Choroid plexus epithelial cell (primary cell): Measurements from ENCODE around the gene ATG10.
"Not testable (repeated sequence)": the region's sequence is repeated elsewhere in the genome, so short reads cannot be mapped to it uniquely, and the experiment has no call there.

Source experiments
- DNase-seq: peaks from one replicate; pipeline ENCODE4 v3.0.0-alpha.2; 2010; ENCODE audit warnings: low read depth
- H3K4me3 ChIP-seq: 2 replicates; pipeline ENCODE4 v1.5.1; 2011; ENCODE audit warnings: low read depth, mild to moderate bottlenecking, control low read depth, low read length, moderate library complexity
- TF ChIP-seq, protein P1 (sequence below): conservative IDR thresholded peaks from 2 replicates; pipeline ENCODE4 v1.5.1; 2011; ENCODE audit warnings: low read depth, mild to moderate bottlenecking, control low read depth, inconsistent platforms, low read length, moderate library complexity

The ATG10 gene

DNA sequence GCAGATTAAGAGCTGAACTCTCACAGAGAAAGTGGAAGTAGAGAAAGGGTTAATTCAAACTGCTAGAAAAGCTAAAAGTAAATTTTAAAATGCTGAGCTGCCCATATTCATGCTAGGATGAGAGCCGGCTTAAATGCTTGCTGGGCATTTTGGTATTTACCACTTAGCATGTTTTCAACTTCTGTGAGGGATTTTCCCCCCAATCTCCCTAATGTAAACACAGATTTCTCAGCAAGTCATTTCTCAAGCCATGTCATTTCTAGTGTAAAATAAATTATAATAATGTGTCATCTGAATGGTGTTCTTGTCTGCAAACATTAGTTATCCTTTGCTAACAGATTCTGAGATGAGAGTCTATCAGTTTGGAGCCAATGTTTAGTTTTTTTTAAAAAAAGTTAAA is 284.0 kb downstream of the ATG10 start:
- no peak for DNase-seq
- TF ChIP-seq, protein P1, sequence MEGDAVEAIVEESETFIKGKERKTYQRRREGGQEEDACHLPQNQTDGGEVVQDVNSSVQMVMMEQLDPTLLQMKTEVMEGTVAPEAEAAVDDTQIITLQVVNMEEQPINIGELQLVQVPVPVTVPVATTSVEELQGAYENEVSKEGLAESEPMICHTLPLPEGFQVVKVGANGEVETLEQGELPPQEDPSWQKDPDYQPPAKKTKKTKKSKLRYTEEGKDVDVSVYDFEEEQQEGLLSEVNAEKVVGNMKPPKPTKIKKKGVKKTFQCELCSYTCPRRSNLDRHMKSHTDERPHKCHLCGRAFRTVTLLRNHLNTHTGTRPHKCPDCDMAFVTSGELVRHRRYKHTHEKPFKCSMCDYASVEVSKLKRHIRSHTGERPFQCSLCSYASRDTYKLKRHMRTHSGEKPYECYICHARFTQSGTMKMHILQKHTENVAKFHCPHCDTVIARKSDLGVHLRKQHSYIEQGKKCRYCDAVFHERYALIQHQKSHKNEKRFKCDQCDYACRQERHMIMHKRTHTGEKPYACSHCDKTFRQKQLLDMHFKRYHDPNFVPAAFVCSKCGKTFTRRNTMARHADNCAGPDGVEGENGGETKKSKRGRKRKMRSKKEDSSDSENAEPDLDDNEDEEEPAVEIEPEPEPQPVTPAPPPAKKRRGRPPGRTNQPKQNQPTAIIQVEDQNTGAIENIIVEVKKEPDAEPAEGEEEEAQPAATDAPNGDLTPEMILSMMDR = no peak
- no peak overlapping the region for H3K4me3 ChIP-seq

DNA sequence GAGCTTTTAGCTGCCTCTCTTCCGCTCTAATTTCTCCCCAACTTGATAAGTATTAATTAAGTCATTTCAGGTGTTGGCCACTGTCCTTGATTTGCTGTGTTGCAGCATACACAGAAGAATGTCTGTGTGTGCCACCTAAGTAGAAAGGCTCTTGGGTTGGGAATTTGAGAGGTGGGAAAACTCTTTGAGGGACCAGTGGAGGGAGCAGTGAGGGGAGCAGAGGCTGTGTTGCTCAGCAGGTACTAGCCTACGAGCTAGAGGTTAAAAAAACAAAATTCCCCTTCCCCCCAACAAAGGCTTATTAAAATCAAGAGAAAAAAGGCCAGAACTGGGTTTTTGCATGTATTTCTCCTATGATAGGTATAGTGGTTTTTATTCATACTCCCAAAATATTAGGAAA is 285.4 kb downstream of the ATG10 start:
- H3K4me3 ChIP-seq = no peak overlapping the region
- TF ChIP-seq, protein P1 = no peak

DNA sequence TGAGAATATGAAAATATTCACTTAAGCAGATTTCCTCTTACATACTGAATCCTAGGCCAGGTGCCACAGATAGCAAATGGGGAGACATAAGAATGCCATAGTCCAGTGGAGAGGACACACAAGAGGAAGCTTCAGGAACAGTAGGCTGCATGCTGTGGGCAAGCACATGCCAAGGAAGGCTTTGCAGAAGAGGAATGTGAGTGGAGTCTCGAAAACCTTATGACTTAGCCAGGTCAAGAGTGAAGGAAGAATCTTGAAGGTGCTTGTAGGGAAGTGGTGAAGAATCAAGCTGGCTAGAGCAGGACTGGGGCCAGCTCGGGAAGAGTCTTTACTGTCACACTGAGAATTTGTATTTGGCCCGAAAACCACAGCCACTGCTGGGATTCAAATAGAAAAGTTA is 285.9 kb downstream of the ATG10 start:
- DNase-seq = peak; percentile 37
- TF ChIP-seq, protein P1 = no peak
- H3K4me3 ChIP-seq = no peak overlapping the region

More for the DNA sequence above, 285.4 kb downstream of the ATG10 start:
- DNase-seq = no peak

DNA sequence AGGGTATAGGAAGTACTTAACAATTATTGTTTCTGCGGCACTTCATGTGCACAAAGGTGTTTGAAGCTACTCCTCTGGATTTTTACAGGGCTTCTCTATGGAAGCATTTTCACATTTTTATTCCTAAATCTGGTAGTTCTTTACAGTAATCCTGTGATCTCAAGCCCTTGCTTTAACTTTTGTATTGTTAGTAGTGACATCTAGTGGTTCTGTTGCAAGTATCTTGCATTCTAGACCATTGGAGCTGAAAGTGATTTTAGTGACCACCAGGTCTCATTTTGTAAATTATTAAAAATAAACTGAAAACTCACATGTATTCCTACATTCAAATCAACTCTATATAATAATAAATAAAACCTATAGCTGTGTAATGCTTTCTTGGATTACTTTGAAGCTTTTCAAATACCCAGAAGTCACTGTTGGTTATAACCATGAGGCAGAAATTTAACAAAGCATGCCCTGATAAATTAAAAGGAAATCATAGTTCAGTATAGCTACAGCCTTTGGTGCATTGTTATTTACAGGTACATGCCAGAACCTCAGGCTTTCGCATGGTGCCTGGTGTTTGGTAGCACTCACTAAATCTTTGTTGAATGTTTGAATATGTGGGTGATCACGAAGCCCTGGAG is 287.5 kb downstream of the ATG10 start:
- DNase-seq = peak; percentile 69

DNA sequence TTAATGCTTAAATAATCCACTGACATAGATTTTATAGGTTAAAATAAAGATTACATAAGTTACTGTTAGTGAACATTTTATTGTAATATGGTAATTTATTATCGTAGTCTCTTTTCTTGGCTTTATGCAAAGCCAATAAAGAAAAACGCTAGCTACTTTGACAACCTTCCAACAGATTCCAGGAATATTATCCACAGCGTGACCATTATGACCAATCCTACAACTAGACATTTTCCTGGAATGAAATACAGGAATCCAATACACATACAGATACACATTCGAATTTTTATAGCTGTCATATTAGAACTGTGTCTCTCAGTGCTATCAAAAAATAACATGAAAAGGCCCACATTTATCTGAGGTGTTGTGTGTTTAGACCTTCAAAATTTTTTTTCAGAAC is 293.2 kb downstream of the ATG10 start:
- TF ChIP-seq, protein P1 = no peak
- DNase-seq = no peak
- no peak overlapping the region for H3K4me3 ChIP-seq

More for the DNA sequence above, 287.5 kb downstream of the ATG10 start:
- no peak overlapping the region for H3K4me3 ChIP-seq
- TF ChIP-seq, protein P1 = peak; percentile 59

DNA sequence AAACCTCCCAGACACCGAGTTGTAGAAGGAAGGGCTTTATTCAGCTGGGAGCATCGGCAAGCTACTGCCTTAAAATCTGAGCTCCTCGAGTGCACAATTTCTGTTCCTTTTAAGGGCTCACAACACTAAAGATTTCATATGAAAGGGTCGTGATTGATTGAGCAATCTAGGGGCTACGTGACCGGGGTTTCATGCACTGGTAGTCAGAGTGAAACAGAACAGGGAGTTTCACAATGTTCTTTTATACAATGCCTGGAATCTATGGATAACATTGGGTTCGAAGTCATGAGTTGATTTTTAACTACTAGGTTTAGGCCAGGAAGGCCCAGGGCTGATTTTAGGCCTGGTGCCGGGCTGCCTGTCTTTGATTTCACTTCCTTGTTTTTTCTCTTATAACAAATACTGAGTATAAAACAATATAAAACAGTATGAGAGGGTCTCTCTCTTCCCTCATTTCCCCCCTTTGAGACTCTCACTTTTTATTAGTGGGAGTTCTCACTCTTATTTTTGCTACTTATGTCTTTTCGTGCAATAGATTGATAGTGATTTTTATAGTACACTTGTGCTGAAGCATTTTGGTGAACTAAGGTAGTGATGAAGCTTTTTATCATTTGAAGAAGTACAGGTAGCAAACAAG is 295.6 kb downstream of the ATG10 start:
- not testable (repeated sequence) for H3K4me3 ChIP-seq, DNase-seq

DNA sequence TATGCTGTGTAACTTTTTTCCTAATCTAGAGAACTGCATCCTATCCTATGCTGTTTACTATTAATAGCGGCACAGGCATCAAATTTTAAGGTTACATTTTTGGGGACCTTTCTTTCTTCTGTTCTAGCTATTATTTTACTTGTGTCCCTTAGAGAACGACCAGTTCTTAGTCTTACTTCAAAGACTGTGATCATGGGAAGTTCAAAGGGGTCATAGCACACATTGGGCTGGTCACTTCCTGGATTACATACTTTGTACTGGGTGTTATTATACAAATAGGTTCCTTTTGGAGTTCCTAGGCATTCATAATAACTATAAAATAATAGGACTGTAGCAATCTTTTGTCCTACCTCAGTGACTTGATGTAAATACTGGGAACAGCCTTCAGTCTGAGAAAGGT is 297.5 kb downstream of the ATG10 start:
- H3K4me3 ChIP-seq, DNase-seq: not testable (repeated sequence)

DNA sequence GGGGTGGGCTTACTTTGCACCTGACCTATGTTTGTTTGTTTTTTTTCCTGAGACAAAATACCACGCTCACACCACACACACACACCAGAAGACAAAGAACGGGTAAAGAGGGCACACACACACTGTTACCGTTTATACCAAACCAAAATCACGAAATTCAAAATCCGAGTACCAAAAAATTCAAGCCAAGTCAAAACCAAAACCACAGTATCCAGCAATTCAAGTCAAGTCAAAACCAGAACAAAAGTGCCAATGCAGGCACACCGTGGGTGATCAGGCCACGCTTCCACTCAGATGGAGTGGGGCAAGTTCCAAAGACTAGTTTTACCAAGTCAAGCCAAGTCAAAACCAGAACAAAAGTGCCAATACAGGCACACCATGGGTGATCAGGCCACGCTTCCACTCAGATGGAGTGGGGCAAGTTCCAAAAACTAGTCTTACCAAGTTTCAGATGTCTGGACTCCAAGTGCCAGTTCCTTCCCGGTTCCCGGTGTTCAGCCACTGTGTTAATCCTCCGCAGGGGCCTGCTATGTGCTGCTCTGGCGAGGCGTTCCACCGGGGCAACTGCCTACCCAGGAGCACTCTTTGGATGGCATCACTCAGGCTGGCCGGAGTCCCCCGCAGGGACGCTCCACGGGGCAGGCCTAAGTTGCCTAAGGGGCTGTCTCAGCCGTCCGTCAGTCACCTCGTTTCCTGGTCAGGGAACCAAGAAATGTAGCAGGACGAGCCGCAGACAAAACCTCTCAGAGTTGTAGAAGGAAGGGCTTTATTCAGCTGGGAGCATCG is 300.9 kb downstream of the ATG10 start:
- H3K4me3 ChIP-seq, DNase-seq: not testable (repeated sequence)

DNA sequence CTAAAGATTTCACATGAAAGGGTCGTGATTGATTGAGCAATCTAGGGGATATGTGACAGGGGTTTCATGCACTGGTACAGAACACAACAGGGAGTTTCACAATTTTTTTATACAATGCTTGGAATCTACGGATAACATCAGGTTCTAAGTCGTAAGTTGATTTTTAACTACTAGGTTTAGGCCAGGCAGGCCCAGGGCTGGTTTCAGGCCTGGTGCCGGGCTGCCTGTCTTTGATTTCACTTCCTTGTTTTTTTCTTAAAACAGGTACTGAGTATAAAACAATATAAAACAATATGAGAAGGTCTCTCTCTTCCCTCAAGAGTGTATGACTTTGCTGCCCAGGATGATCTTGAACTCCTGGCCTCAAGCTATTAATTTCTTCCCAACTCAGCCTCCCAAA is 301.6 kb downstream of the ATG10 start:
- not testable (repeated sequence) for DNase-seq, H3K4me3 ChIP-seq
